T-helper 17 cell (primary cell): Measurements from ENCODE around the gene KDELR1. TPM values are rescaled to one million over a fixed set of nuclear protein-coding genes. Genes with fewer than 3 reads are reported as not detected.

Source experiments
- ATAC-seq: fragments of 150-1000 bp; cut with Tn5 transposase; 2 replicates; pipeline ENCODE4 v1.10.0; 2021; ENCODE audit warnings: mild to moderate bottlenecking, moderate library complexity
- DNase-seq, 3 donors: peaks; one replicate each; pipeline versions ENCODE4 v3.0.0 to v3.0.0-alpha.2; 2020 to 2021
- H3K9me3 ChIP-seq: one replicate; pipeline ENCODE4 v1.7.0; 2013; ENCODE audit warnings: low read length, mild to moderate bottlenecking; ENCODE audit not compliant: control insufficient read depth, poor library complexity, severe bottlenecking
- H3K27ac Mint-ChIP-seq: one replicate; pipeline ENCODE4 v1.8.0; 2022; ENCODE audit warnings: mild to moderate bottlenecking, moderate library complexity, mixed read lengths
- H3K27me3 Mint-ChIP-seq: one replicate; pipeline ENCODE4 v1.8.0; 2022; ENCODE audit warnings: mixed read lengths
- H3K36me3 Mint-ChIP-seq: one replicate; pipeline ENCODE4 v1.8.0; 2022; ENCODE audit warnings: low read depth, mixed read lengths
- H3K4me1 Mint-ChIP-seq: one replicate; pipeline ENCODE4 v1.8.0; 2022; ENCODE audit warnings: mild to moderate bottlenecking, mixed read lengths
- H3K4me3 Mint-ChIP-seq: one replicate; pipeline ENCODE4 v1.8.0; 2022; ENCODE audit warnings: mild to moderate bottlenecking, moderate library complexity, mixed read lengths
- total RNA-seq, 4 donors: library from RNA in 2 of 4; stranded (reverse) in 2 of 4; gene quantifications; one replicate each; pipeline ENCODE4 v1.2.3 and lab custom pipeline; 2022 to 2026

KDELR1 gene
- total RNA-seq, 2 donors from 2014 or later, result 34.0 to 41.3 TPM

DNA sequence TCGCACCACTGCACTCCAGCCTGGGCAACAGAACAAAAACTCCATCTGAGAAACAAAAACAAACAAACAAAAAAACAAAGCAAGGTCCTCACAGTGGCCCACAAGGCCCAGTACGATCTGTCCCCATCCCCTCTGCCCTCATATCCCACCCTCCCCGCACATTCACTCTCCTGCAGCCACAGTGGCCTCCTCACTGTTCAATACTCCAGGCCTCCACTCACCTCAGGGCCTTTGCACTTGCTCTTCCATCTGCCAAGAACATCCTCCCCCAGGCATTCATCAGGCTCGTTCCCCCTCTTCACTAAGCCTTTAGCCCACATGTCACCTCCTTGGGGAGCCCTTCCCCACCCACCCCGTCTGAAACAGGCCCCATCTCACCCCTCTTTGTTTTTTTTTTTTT is 32.2 kb downstream of the KDELR1 start:
- DNase-seq (no peak), ATAC-seq (no peak)
- no peak overlapping the region for H3K27ac Mint-ChIP-seq
- H3K9me3 ChIP-seq, result no peaks in the 10 kb centered on the region
- H3K4me3 Mint-ChIP-seq, result no peak overlapping the region
- no peaks in the 10 kb centered on the region for H3K27me3 Mint-ChIP-seq
- peaks cover 13% of the 10 kb centered on the region for H3K4me1 Mint-ChIP-seq
- H3K36me3 Mint-ChIP-seq, result peaks cover 3% of the 10 kb centered on the region

GRCh38 chr19:48355365-48355954 is 35.9 kb downstream of the KDELR1 start:
- H3K27me3 Mint-ChIP-seq, result no peaks in the 10 kb centered on the region
- H3K36me3 Mint-ChIP-seq, result peaks cover 3% of the 10 kb centered on the region
- DNase-seq (no peak), ATAC-seq (no peak)
- H3K9me3 ChIP-seq, result no peaks in the 10 kb centered on the region
- H3K27ac Mint-ChIP-seq, result no peak overlapping the region
- peaks cover 9% of the 10 kb centered on the region for H3K4me1 Mint-ChIP-seq
- H3K4me3 Mint-ChIP-seq, result no peak overlapping the region

- DNase-seq (no peak), ATAC-seq (no peak)
- Mint-ChIP-seq H3K4me1 (peaks cover 9% of the 10 kb centered on the region), H3K36me3 (peaks cover 3% of the 10 kb centered on the region), H3K27ac (no peak overlapping the region), H3K4me3 (no peak overlapping the region), H3K27me3 (no peaks in the 10 kb centered on the region)
- no peaks in the 10 kb centered on the region for H3K9me3 ChIP-seq
Observed at GRCh38 chr19:48354332-48354992, 36.9 kb downstream of the KDELR1 start.

DNA sequence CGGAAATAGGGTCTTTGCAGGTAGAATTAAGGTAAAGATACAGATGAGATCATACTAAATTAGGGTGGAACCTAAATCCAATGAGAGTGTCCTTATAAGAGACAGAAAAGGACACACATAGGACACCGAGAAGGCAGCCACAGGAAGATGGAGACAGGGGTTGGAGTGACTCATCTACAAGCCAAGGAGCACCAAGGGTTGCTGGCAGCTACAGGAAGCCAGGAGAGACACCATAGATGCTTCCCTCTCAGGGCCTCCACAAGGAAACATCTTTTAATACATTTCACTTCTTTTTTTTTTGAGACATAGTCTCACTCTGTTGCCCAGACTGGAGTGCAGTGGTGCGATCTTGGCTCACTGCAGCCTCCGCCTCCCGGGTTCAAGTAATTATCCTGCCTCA is 37.7 kb downstream of the KDELR1 start:
- Mint-ChIP-seq H3K4me3 (no peak overlapping the region), H3K36me3 (peaks cover 3% of the 10 kb centered on the region), H3K4me1 (peaks cover 9% of the 10 kb centered on the region), H3K27me3 (no peaks in the 10 kb centered on the region), H3K27ac (no peak overlapping the region)
- DNase-seq, result no peak
- ATAC-seq, result no peak
- H3K9me3 ChIP-seq, result no peaks in the 10 kb centered on the region

DNA sequence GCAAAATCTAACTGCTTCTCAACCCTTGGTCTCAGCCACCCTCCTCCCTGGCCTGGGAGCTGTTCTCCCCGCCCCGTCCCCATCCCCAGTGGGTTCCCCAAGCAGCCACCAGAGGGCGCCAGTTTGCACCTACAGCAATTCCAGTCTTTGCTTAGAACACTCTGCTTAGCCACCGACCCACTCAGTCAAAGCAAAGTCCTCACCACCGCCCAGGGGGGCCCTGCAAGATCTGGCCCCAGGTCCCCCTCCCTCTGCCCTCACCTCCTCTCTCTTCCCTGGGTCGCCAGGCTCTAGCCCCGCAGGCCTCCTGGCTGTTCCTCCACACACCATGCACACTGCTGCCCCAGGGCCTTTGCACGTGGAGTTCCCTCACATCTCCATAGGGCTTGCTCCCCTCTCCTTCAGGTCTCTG is 40.0 kb downstream of the KDELR1 start:
- peaks cover 10% of the 10 kb centered on the region for H3K4me1 Mint-ChIP-seq
- ATAC-seq (peak; percentile 91), DNase-seq (peak; percentile 57 to 77 (median 62))
- H3K36me3 Mint-ChIP-seq, result peaks cover 2% of the 10 kb centered on the region
- no peak overlapping the region for H3K27ac Mint-ChIP-seq
- no peaks in the 10 kb centered on the region for H3K27me3 Mint-ChIP-seq
- H3K4me3 Mint-ChIP-seq, result peak overlapping the region; percentile 3
- no peaks in the 10 kb centered on the region for H3K9me3 ChIP-seq

GRCh38 chr19:48350856-48351255 is 40.5 kb downstream of the KDELR1 start:
- Mint-ChIP-seq H3K4me3 (no peak overlapping the region), H3K27ac (no peak overlapping the region), H3K27me3 (no peaks in the 10 kb centered on the region), H3K36me3 (peaks cover 2% of the 10 kb centered on the region), H3K4me1 (peaks cover 10% of the 10 kb centered on the region)
- no peak for ATAC-seq
- no peaks in the 10 kb centered on the region for H3K9me3 ChIP-seq
- no peak for DNase-seq

DNA sequence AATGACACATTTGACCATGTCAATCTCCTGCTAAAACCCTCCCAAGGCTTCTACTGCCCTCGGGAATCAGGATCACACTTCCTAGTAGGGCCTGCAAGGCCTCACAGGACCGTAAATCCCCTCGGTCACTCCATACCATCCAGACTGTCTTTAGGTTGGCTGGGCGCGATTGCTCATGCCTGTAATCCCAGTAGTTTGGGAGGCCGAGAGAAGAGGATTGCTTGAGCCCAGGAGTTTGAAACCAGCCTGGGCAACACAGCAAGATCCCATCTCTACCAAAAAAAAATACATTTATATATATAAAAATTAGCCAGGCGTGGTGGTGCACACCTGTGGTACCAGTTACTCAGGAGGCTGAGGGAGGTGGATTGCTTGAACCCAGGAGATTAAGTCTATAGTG is 42.6 kb downstream of the KDELR1 start:
- Mint-ChIP-seq H3K27ac (no peak overlapping the region), H3K36me3 (peaks cover 2% of the 10 kb centered on the region), H3K4me3 (no peak overlapping the region), H3K27me3 (no peaks in the 10 kb centered on the region), H3K4me1 (peaks cover 10% of the 10 kb centered on the region)
- no peaks in the 10 kb centered on the region for H3K9me3 ChIP-seq
- no peak for ATAC-seq
- no peak for DNase-seq

DNA sequence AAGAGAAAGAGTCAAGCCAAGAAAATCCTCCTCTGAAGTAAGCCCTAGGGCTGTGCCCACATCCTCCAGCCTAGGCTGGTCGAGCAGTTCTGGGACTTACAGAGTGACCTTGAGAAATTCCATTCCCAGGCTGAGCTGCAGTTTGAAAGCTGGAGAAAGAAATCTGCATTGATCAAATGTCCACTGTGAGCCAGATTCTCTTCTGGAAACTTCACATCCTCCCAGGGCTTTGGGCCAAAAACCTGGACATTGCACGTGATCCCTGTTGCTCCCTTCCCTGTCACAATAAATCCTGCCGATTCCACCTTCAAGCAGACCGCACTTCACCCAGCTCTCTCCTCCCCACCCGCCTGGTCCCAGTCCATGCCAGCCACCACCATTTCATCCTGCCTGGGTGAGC is 43.3 kb downstream of the KDELR1 start:
- Mint-ChIP-seq H3K36me3 (peaks cover 2% of the 10 kb centered on the region), H3K27ac (no peak overlapping the region), H3K4me3 (no peak overlapping the region), H3K4me1 (peaks cover 10% of the 10 kb centered on the region), H3K27me3 (no peaks in the 10 kb centered on the region)
- ATAC-seq (no peak), DNase-seq (no peak)
- no peaks in the 10 kb centered on the region for H3K9me3 ChIP-seq

DNA sequence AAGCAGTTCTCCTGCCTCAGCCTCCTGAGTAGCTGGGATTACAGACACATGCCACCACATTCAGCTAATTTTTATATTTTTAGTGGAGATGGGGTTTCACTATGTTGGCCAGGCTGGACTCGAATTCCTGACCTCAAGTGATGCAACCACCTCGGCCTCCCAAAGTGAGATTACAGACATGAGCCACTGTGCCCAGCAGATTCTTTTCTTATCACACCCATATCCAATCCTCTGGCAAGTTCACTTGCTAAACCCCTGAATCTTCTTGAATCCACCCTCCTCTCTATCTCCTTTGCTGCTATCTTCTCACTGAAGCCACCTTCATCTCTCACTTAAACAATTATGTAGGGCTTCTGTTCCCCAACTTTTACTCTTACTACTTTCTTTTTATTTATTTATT is 45.2 kb downstream of the KDELR1 start:
- Mint-ChIP-seq H3K27ac (no peak overlapping the region), H3K4me3 (no peak overlapping the region)
- ATAC-seq, result no peak

DNA sequence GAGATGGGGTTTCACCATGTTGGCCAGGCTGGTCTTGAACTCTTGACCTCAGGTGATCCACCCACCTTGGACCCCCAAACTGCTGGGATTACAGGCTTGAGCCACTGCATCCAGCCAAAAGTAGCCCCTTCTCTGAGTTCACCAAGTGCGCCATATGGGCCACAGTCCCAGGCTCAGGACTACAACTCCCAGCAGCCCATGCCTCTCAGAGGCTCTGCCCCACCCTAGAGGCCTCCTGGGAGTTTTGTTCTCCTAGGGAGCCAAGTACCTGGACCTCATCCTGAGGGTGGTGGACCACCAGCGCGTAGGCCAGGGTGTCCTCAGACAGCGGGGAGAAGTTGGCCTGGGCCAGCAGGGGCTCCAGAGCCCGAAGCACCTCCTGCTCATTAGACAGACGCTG is 46.5 kb downstream of the KDELR1 start:
- DNase-seq, result no peak
- Mint-ChIP-seq H3K36me3 (peaks cover 2% of the 10 kb centered on the region), H3K4me3 (no peak overlapping the region), H3K4me1 (peaks cover 3% of the 10 kb centered on the region), H3K27me3 (no peaks in the 10 kb centered on the region), H3K27ac (no peak overlapping the region)
- no peaks in the 10 kb centered on the region for H3K9me3 ChIP-seq
- no peak for ATAC-seq

More for the DNA sequence above, 45.2 kb downstream of the KDELR1 start:
- no peak for DNase-seq
- Mint-ChIP-seq H3K4me1 (peaks cover 6% of the 10 kb centered on the region), H3K27me3 (no peaks in the 10 kb centered on the region), H3K36me3 (peaks cover 2% of the 10 kb centered on the region)
- no peaks in the 10 kb centered on the region for H3K9me3 ChIP-seq

DNA sequence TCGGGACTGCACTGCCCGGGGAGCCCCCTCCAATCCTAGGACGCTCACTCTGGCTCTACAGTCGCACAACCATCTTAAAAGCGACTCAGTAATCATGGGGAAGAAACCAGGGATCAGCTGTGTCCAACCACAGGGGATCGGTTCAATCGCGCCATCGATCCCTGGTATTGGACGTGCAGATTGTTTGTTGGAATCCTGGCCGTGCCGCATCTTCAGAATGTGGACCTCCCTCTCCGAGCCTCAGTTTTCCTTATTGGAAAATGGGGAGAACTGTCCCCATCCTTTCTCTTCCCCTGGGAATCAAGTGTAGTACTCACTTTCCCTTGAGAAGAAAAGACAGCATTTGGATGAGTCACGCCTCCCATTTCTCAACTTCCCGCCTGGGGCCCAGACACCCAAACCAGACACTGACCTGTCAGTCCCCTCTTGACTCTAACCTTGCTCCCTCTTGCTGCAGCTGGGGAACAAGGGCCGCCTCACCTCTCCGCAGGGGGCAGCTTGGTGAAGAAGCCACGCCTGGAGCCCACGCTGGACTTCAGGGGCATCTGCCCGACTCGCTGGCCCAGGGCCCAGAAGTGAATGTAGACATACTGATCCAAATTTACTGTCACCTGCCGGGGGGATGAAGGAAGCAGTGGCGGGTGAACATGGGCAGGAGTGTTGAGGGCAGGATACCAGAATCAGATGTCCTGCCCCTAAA is 48.4 kb downstream of the KDELR1 start:
- ATAC-seq (no peak), DNase-seq (no peak)
- Mint-ChIP-seq H3K4me3 (no peak overlapping the region), H3K36me3 (no peaks in the 10 kb centered on the region), H3K27me3 (no peaks in the 10 kb centered on the region), H3K27ac (no peak overlapping the region), H3K4me1 (peaks cover 1% of the 10 kb centered on the region)
- H3K9me3 ChIP-seq, result no peaks in the 10 kb centered on the region

DNA sequence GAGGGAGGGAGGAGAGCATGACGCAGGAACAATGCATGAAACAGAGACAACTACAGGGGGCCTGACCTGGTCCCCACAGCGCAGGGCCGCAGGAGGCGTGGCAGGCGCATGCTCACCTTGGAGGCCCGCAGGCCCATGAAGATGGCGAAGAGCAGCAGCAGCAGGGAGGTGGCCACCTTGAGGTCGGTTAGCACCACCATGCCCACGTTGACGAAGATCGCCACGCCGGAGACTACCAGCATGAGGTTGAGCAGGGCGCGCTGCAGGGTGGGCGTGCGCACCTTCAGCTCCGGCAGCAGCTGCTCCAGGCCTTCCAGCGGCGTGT is 49.0 kb downstream of the KDELR1 start:
- H3K9me3 ChIP-seq, result no peaks in the 10 kb centered on the region
- no peaks in the 10 kb centered on the region for H3K27me3 Mint-ChIP-seq
- H3K4me3 Mint-ChIP-seq, result no peak overlapping the region
- no peaks in the 10 kb centered on the region for H3K36me3 Mint-ChIP-seq
- no peak overlapping the region for H3K27ac Mint-ChIP-seq
- no peak for ATAC-seq
- H3K4me1 Mint-ChIP-seq, result peaks cover 3% of the 10 kb centered on the region
- DNase-seq, result no peak

DNA sequence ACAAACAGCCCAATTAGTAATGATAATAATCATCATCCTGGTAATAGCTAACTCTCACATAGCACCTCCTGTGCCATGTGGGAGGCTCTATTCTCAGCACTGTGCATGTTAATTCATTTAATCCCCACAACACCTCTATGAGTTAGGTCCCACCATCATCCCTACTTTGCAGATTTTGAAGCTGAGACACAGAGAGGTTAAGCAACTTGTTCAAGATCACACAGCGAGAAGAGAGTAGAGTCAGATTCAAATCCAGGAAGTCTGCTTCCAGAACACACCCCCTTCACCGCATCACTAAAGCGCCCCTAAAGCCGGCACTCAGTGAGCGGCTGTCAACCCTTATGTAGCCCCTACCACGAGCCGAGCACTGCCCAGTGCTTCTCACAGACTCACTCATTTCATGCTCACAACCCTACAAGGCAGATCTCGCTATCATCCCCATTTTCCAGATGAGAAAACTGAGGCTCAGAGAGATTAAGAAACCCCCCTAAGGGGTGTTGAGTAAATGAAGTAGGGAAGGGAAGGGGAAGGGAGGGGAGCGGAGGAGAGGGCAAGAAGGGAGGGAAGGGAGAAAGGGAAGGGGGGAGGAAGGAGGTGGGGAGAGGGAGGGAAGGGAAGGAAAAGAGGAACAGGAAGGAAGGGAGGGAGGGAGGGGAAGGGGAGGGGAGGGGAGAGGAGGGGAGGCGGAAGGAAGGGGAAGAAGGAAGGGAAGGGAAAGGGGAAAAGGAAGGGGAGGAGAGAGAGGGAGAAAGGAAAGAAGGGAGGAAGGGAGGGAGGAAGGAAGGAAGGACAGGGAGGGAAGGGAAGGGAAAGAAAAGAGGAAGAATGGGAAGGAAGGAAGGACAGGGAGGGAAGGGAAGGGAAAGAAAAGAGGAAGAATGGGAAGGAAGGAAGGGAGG is 49.6 kb downstream of the KDELR1 start:
- H3K27ac Mint-ChIP-seq, result no peak overlapping the region
- DNase-seq, result no peak
- H3K9me3 ChIP-seq, result no peaks in the 10 kb centered on the region
- H3K36me3 Mint-ChIP-seq, result no peaks in the 10 kb centered on the region
- no peaks in the 10 kb centered on the region for H3K27me3 Mint-ChIP-seq
- no peak for ATAC-seq
- H3K4me3 Mint-ChIP-seq, result no peak overlapping the region
- peaks cover 3% of the 10 kb centered on the region for H3K4me1 Mint-ChIP-seq
